Caki2 (cell line): ENCODE measurements around the gene PSTPIP1. TPM values are rescaled to one million over a fixed set of nuclear protein-coding genes. Genes with fewer than 3 reads are reported as not detected.

Source experiments
- DNase-seq: peaks from one replicate; pipeline ENCODE4 v3.0.0-alpha.2; 2015; ENCODE audit warnings: low read depth
- in situ Hi-C: cut with HindIII; loops from 2 replicates; pipeline ENCODE4 v1.10.0; 2016; ENCODE audit warnings: low sequenced_read_pairs, low pct_unique_long_range_greater_than_20kb, mixed read lengths
- total RNA-seq: library from RNA; depleted of rRNA; stranded (reverse); fragments of >200 nt; shearing (Covaris generic); gene quantifications from 2 replicates; pipeline ENCODE4 v1.2.3, GENCODE V29; 2014; ENCODE audit warnings: low replicate concordance

PSTPIP1 gene
- total RNA-seq, 1 experiment from 2014 or later, result not detected

GRCh38 chr15:76994001-76994400 lies 925 bp upstream of the PSTPIP1 start:
- DNase-seq, result no peak
- in situ Hi-C loops, result no loop called here

- no peak for DNase-seq
- in situ Hi-C loops, result no loop called here
Observed at GRCh38 chr15:76994496-76994895, 430 bp upstream of the PSTPIP1 start.

DNA sequence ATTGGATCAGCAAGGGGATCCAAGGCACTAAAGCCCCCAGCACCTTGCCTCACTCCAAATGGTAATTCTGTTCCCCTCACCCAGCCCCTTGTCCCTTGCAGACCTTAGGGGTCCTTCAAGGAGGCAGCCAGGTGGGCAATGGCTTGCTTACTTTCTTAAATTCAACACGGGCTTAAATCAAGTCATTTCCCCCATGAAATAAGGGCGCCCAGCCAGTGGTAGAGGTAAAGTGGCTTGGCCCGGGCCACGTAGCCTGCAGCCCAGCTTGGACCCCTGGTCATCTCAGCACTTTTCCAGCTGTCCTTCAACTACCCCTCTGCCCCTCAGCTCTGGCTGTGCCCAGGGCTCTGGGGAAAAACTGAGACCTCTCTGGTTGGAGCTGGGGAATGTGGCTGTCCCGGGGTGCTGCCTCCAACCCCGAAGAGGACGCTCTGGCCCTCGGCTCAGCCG lies 1.2 kb downstream of the PSTPIP1 start:
- DNase-seq, result no peak
- in situ Hi-C loops, result no loop called here

GRCh38 chr15:76996526-76997401 lies 1.8 kb downstream of the PSTPIP1 start:
- no peak for DNase-seq
- in situ Hi-C loops, result no loop called here

DNA sequence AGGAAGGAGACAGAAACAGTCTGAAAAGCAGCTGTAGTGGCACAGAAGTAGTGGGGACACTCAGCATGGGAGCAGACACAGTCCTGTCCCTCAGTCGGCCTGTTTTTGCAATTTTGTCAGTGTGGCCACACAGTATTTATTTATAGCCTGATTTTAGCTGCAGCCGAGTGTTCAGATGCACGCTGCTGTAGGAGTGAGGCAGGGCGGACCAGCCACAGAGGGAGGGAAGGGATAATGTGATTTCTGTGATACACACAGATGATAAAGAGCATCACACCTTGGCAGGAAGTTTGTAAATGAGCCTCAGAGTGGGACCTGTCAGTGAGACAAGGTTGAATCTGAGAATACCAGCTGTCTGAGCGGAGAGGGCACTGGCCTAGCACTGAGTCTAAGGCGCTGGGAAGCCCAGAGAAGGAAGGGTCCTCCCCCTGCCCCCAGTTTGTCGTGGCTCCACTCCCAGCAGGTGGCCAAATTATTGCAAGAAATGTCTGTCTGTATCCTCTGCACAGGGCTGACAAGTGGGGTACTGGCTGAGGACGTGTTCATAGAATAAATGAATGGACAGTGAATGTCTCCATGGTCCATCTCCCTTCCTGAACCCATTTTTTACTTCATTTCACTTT lies 3.8 kb downstream of the PSTPIP1 start:
- in situ Hi-C loops, result no loop called here

GRCh38 chr15:76999996-77000395 lies 5.1 kb downstream of the PSTPIP1 start:
- in situ Hi-C loops, result no loop called here
- DNase-seq, result no peak

More for the DNA sequence above, 3.8 kb downstream of the PSTPIP1 start:
- DNase-seq, result no peak

GRCh38 chr15:77001351-77001750 lies 6.4 kb downstream of the PSTPIP1 start:
- in situ Hi-C loops, result no loop called here
- no peak for DNase-seq

GRCh38 chr15:77001966-77002365 lies 7.0 kb downstream of the PSTPIP1 start:
- no peak for DNase-seq
- in situ Hi-C loops, result no loop called here

DNA sequence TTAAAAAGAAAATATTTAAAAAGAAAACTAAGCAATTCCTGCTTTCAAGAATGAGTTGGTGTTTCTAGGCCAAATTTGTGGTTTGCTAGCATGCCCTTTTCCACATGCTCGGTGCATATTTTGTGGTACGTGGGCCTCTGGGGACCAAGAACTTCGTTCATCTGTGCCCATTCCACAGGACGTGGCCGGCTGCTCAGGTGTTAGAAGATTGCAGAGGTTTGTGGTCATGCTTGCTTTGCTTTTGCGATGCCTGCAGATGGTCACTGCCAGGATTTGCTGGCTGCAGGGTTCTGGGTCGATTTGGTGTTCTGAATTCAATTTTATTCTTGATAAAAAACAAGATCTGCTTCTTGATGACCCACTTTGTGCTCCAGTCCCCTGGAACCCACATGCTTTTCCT lies 7.5 kb downstream of the PSTPIP1 start:
- in situ Hi-C loops, result no loop called here
- no peak for DNase-seq

- no peak for DNase-seq
- in situ Hi-C loops, result no loop called here
Observed at GRCh38 chr15:77002954-77003912, 8.3 kb downstream of the PSTPIP1 start.

DNA sequence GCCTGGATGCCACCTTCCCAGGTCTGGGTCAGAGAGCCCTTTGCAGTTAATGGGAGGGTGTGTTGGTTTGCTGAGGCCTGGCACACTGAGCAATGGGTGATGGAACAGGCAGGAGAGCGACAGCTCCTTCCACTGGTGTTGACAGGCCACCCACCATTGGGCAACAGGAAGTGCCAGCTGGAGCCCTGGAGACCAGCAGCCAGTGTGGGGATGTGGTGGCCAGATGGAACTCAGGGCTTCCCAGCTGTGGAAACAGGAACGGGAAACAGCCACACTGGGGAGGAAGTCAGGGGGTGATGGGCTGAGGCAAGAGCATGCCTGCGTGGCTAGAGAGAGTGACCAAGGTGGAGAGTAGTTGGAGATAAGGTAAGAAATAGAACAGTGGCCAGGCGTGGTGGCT lies 9.3 kb downstream of the PSTPIP1 start:
- in situ Hi-C loops, result no loop called here
- no peak for DNase-seq

- no peak for DNase-seq
- in situ Hi-C loops, result no loop called here
Observed at GRCh38 chr15:77009176-77009575, 14.2 kb downstream of the PSTPIP1 start.

DNA sequence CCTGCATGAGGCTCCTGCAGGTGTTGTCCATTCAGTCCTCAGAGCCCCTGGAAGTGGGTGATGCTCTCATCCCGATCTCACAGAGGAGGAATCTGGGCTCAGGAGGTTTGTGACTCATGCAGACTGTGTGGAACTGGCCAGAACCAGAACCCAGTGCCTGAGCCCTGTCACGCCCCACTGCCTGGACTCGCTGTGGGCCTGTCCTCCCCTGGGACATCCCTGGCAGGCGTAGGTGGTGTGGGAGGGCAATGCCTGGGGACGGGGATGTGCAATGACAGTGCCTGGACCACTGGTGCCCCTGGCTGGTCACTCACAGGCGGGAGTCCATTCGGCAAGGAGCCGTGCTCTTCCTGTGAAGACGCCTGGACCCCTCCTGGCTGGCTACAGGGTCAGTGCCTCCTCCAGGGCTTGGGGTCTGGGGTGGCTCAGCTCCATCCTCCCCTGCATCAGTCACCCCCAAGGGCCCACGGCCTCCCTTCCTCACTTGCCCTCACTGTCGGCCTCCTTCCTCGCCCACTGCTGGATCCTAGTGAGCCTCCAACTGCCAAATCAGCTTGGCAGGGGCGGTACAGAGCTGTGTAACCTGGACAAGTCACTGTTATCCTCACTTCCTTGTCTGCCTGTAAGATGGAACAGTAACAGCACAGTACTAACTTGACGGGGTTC lies 14.9 kb downstream of the PSTPIP1 start:
- in situ Hi-C loops, result no loop called here
- no peak for DNase-seq

DNA sequence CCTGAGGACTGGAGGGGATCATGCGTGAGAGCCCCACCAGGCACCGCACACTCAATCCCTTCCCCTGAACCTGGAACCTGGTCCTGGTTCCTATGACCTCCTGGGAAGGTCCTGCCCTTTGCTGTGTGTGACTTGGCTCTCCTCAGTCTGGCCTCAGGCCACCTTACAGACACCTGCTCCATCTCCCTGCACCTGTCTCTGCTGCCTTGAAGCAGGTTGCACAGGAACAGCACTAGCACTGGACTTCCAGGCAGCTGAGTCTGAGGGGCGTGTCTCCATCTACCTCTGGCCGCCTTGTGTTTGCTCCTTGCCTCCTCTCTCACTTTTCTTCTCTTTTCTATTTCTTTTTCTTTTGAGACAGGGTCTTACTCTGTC lies 15.4 kb downstream of the PSTPIP1 start:
- DNase-seq, result no peak
- in situ Hi-C loops, result no loop called here

GRCh38 chr15:77010857-77011256 lies 15.9 kb downstream of the PSTPIP1 start:
- no peak for DNase-seq
- in situ Hi-C loops, result no loop called here

GRCh38 chr15:77012117-77012712 lies 17.3 kb downstream of the PSTPIP1 start:
- in situ Hi-C loops, result no loop called here

DNA sequence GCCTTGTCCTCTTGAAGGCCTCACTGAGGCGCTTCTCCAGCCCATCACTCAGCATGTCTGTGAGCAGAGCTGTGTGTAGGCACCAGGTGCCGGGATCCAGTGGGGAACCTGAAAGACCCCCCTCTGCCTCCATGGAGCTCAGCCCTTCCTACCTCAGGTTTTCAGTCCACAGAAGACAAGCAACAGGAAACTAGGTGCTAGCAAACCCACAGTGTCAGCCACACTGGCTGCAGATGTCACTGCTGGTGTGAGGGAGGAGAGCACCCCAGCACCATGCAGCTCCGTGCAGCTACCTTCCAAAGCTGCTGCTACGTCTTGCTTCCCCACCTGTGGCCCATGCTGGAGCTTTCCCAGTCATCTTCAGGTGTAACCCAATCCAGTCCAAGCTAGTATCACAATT lies 17.9 kb downstream of the PSTPIP1 start:
- DNase-seq, result no peak
- in situ Hi-C loops, result no loop called here

More at GRCh38 chr15:77012117-77012712, 17.3 kb downstream of the PSTPIP1 start:
- DNase-seq, result no peak

GRCh38 chr15:77013776-77014131 lies 18.8 kb downstream of the PSTPIP1 start:
- in situ Hi-C loops, result no loop called here
- DNase-seq, result no peak
